ENCODE results near the gene KLRF2.

GRCh38 chr12:9870286-9870866, 10.9 kb upstream of the KLRF2 start:
- TF ChIP-seq, protein P1, sequence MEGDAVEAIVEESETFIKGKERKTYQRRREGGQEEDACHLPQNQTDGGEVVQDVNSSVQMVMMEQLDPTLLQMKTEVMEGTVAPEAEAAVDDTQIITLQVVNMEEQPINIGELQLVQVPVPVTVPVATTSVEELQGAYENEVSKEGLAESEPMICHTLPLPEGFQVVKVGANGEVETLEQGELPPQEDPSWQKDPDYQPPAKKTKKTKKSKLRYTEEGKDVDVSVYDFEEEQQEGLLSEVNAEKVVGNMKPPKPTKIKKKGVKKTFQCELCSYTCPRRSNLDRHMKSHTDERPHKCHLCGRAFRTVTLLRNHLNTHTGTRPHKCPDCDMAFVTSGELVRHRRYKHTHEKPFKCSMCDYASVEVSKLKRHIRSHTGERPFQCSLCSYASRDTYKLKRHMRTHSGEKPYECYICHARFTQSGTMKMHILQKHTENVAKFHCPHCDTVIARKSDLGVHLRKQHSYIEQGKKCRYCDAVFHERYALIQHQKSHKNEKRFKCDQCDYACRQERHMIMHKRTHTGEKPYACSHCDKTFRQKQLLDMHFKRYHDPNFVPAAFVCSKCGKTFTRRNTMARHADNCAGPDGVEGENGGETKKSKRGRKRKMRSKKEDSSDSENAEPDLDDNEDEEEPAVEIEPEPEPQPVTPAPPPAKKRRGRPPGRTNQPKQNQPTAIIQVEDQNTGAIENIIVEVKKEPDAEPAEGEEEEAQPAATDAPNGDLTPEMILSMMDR (IDR thresholded peaks at IDR 0.05): no peak
- TF ChIP-seq EP300 (IDR thresholded peaks at IDR 0.05): no peak

All from esophagus muscularis mucosa (tissue), 3 donors.